AG04450 (cell line): ENCODE results near the gene IL17C. TPM values are rescaled to one million over a fixed set of nuclear protein-coding genes. Genes with fewer than 3 reads are reported as not detected.

Experiments used
- CTCF ChIA-PET: fragments of 300-600, 350-600 bp; formaldehyde crosslinking; extraction: SDS; loops from one replicate; lab custom pipeline; 2022; ENCODE audit warnings: antibody characterized with exemption, inconsistent platforms; lab: Charles Lee
- POLR2A ChIA-PET: fragments of 350-600 bp; formaldehyde crosslinking; extraction: SDS; loops from one replicate; lab custom pipeline; 2021; ENCODE audit warnings: antibody characterized with exemption, inconsistent platforms; lab: Yijun Ruan, JAX
- DNase-seq: peaks from one replicate; pipeline ENCODE4 v3.0.0-alpha.2; 2011; ENCODE audit warnings: low read depth, low spot score
- H3K27ac ChIP-seq: one replicate; pipeline ENCODE4 v1.5.1; 2012; ENCODE audit warnings: low read depth, low read length, control low read depth
- H3K27me3 ChIP-seq: one replicate; pipeline ENCODE4 v1.6.0; 2012; ENCODE audit warnings: low read length; ENCODE audit not compliant: control insufficient read depth, insufficient read depth
- H3K4me3 ChIP-seq: 2 replicates; pipeline ENCODE4 v1.5.1; 2011; ENCODE audit warnings: mild to moderate bottlenecking, low read depth, low read length, control low read depth
- H3K9me3 ChIP-seq: 2 replicates; pipeline ENCODE4 v1.5.1; 2012; ENCODE audit warnings: low read length; ENCODE audit not compliant: control insufficient read depth, insufficient read depth
- CTCF ChIP-seq: IDR thresholded peaks from 2 replicates; pipeline ENCODE4 v1.5.1; 2011; ENCODE audit warnings: low read depth, low read length, control low read depth, inconsistent platforms
- polyA plus RNA-seq: library from polyadenylated mRNA; depleted of rRNA; stranded (reverse); fragments of >200 nt; gene quantifications from 2 replicates; pipeline ENCODE4 v1.2.3, GENCODE V29; 2011

The IL17C gene
- polyA plus RNA-seq, 1 experiment: not detected

GRCh38 chr16:88635671-88636319 lies 2.6 kb upstream of the IL17C start:
- Histone ChIP-seq H3K27ac (no peak overlapping the region), H3K9me3 (peaks cover 3% of the 10 kb centered on the region; the same call in 1 of the 2 replicates), H3K27me3 (peaks cover 26% of the 10 kb centered on the region), H3K4me3 (no peak overlapping the region)
- CTCF ChIA-PET: no interaction called here
- POLR2A ChIA-PET: no interaction called here
- TF ChIP-seq CTCF: no peak
- DNase-seq: no peak

GRCh38 chr16:88636488-88637265 lies 1.7 kb upstream of the IL17C start:
- ChIA-PET CTCF (no interaction called here), POLR2A (interaction anchor here (0.6 kb wide), 2 partner anchors 73 to 523 kb away, joined by 3 read pairs; no protein-coding TSS in a partner anchor)
- H3K4me3 ChIP-seq: no peak overlapping the region
- H3K27me3 ChIP-seq: peaks cover 27% of the 10 kb centered on the region
- DNase-seq: no peak
- no peak overlapping the region for H3K27ac ChIP-seq
- TF ChIP-seq CTCF: no peak
- H3K9me3 ChIP-seq: peaks cover 3% of the 10 kb centered on the region; the same call in 1 of the 2 replicates

- ChIA-PET CTCF (no interaction called here), POLR2A (interaction anchor here (0.5 to 1.5 kb wide), 2 partner anchors 23 to 147 kb away, joined by 4 to 7 read pairs; partner anchors contain the start of gene MVD)
- no peak for DNase-seq
These were observed 1.1 kb downstream of the IL17C start for GRCh38 chr16:88639231-88640038.

GRCh38 chr16:88640039-88640495 lies 1.7 kb downstream of the IL17C start:
- peaks cover 3% of the 10 kb centered on the region; the same call in 1 of the 2 replicates for H3K9me3 ChIP-seq
- TF ChIP-seq CTCF: no peak
- no peak overlapping the region for H3K27ac ChIP-seq
- ChIA-PET CTCF (no interaction called here), POLR2A (interaction anchor here (0.6 to 1.5 kb wide), 2 partner anchors 22 to 26 kb away, joined by 4 to 7 read pairs; partner anchors contain the start of gene MVD)
- DNase-seq: no peak
- no peak overlapping the region for H3K4me3 ChIP-seq
- H3K27me3 ChIP-seq: peaks cover 27% of the 10 kb centered on the region

More at GRCh38 chr16:88639231-88640038, 1.1 kb downstream of the IL17C start:
- no peak for TF ChIP-seq CTCF
- peaks cover 27% of the 10 kb centered on the region for H3K27me3 ChIP-seq
- no peak overlapping the region for H3K27ac ChIP-seq
- H3K4me3 ChIP-seq: no peak overlapping the region
- peaks cover 3% of the 10 kb centered on the region; the same call in 1 of the 2 replicates for H3K9me3 ChIP-seq
